ENCODE results near the gene CCDC88C.

CCDC88C gene

GRCh38 chr14:91302391-91302790 is 115.2 kb downstream of the CCDC88C start:
- Histone ChIP-seq H3K4me3 (ENCODE audit: low read depth, low read length, poor library complexity, severe bottlenecking) (no peak overlapping the region), H3K36me3 (ENCODE audit: insufficient read depth, low read length) (peaks cover 97% of the 10 kb centered on the region), H3K27me3 (ENCODE audit: insufficient read depth, low read length) (no peaks in the 10 kb centered on the region), H3K9ac (ENCODE audit: low read length) (no peak overlapping the region), H3F3A (ENCODE audit: insufficient read depth, low read length) (no peaks in the 10 kb centered on the region; the same call in 1 of the 2 replicates), H4K20me1 (ENCODE audit: insufficient read depth, low read length) (no peaks in the 10 kb centered on the region), H3K27ac (ENCODE audit: low read depth, low read length, poor library complexity, severe bottlenecking) (no peak overlapping the region), H3K9me3 (ENCODE audit: low read length) (no peaks in the 10 kb centered on the region), H3K9me2 (ENCODE audit: low read depth, low read length) (no peaks in the 10 kb centered on the region), H3K79me2 (ENCODE audit: insufficient read depth, low read length) (no peaks in the 10 kb centered on the region), H2AFZ (ENCODE audit: low read length) (no peak overlapping the region), H3K4me1 (ENCODE audit: insufficient read depth, low read length, severe bottlenecking) (no peaks in the 10 kb centered on the region), H3K4me2 (ENCODE audit: low read length) (no peak overlapping the region)
- TF ChIP-seq EZH2 (IDR thresholded peaks at IDR 0.05; ENCODE audit: borderline replicate concordance, low read length) (no peak), CTCF (IDR thresholded peaks at IDR 0.05; ENCODE audit: low read length) (no peak)

- TF ChIP-seq EZH2 (IDR thresholded peaks at IDR 0.05; ENCODE audit: borderline replicate concordance, low read length), result no peak
- TF ChIP-seq CTCF (IDR thresholded peaks at IDR 0.05; ENCODE audit: low read length), result no peak
- Histone ChIP-seq H3K9ac (ENCODE audit: low read length) (no peak overlapping the region), H3K4me2 (ENCODE audit: low read length) (no peak overlapping the region), H2AFZ (ENCODE audit: low read length) (no peak overlapping the region), H3K4me3 (ENCODE audit: low read depth, low read length, poor library complexity, severe bottlenecking) (no peak overlapping the region), H3F3A (ENCODE audit: insufficient read depth, low read length) (no peaks in the 10 kb centered on the region; the same call in 1 of the 2 replicates), H3K9me3 (ENCODE audit: low read length) (no peaks in the 10 kb centered on the region), H3K4me1 (ENCODE audit: insufficient read depth, low read length, severe bottlenecking) (no peaks in the 10 kb centered on the region), H3K9me2 (ENCODE audit: low read depth, low read length) (no peaks in the 10 kb centered on the region), H3K27ac (ENCODE audit: low read depth, low read length, poor library complexity, severe bottlenecking) (no peak overlapping the region), H3K79me2 (ENCODE audit: insufficient read depth, low read length) (no peaks in the 10 kb centered on the region), H3K27me3 (ENCODE audit: insufficient read depth, low read length) (no peaks in the 10 kb centered on the region), H3K36me3 (ENCODE audit: insufficient read depth, low read length) (peaks cover 97% of the 10 kb centered on the region), H4K20me1 (ENCODE audit: insufficient read depth, low read length) (no peaks in the 10 kb centered on the region)
These were observed 116.7 kb downstream of the CCDC88C start for GRCh38 chr14:91300957-91301356.

- Histone ChIP-seq H3K4me3 (ENCODE audit: low read depth, low read length, poor library complexity, severe bottlenecking) (no peak overlapping the region), H3K9ac (ENCODE audit: low read length) (no peak overlapping the region), H3K27ac (ENCODE audit: low read depth, low read length, poor library complexity, severe bottlenecking) (no peak overlapping the region), H2AFZ (ENCODE audit: low read length) (no peak overlapping the region), H3K79me2 (ENCODE audit: insufficient read depth, low read length) (no peaks in the 10 kb centered on the region), H3K9me3 (ENCODE audit: low read length) (no peaks in the 10 kb centered on the region), H3K4me1 (ENCODE audit: insufficient read depth, low read length, severe bottlenecking) (no peaks in the 10 kb centered on the region), H3K9me2 (ENCODE audit: low read depth, low read length) (no peaks in the 10 kb centered on the region), H3K4me2 (ENCODE audit: low read length) (no peak overlapping the region), H4K20me1 (ENCODE audit: insufficient read depth, low read length) (no peaks in the 10 kb centered on the region), H3K36me3 (ENCODE audit: insufficient read depth, low read length) (peaks cover 97% of the 10 kb centered on the region), H3K27me3 (ENCODE audit: insufficient read depth, low read length) (no peaks in the 10 kb centered on the region), H3F3A (ENCODE audit: insufficient read depth, low read length) (no peaks in the 10 kb centered on the region)
- no peak for TF ChIP-seq CTCF (IDR thresholded peaks at IDR 0.05; ENCODE audit: low read length)
- no peak for TF ChIP-seq EZH2 (IDR thresholded peaks at IDR 0.05; ENCODE audit: borderline replicate concordance, low read length)
These were observed 117.2 kb downstream of the CCDC88C start for GRCh38 chr14:91300283-91300895.
